HepG2 (cell line): ENCODE measurements around the gene MAML1. TPM values are rescaled to one million over a fixed set of nuclear protein-coding genes. Genes with fewer than 3 reads are reported as not detected.
A peak's percentile ranks its signal among the peaks of the same experiment; 100 is the strongest.

Experiments
- FOXP1 ChIP-seq, 2 experiments: fragments of 450-650 bp in 1 of 2; IDR thresholded peaks; 2 replicates each; pipeline ENCODE4 v1.6.1; 2017 to 2018; ENCODE audit warnings: antibody characterized with exemption in 1 of 2
- HDAC6 ChIP-seq: fragments of 200-600 bp; sonication (generic); IDR thresholded peaks from 2 replicates; pipeline ENCODE4 v1.7.0; 2017; ENCODE audit warnings: mild to moderate bottlenecking, antibody characterized with exemption, low read length, low read depth
- KAT7 ChIP-seq: IDR thresholded peaks from 2 replicates; pipeline ENCODE4 v1.6.1; 2018; ENCODE audit warnings: borderline replicate concordance, missing compliant biosample characterization
- MEIS2 ChIP-seq: sonication (generic); formaldehyde crosslinking; IDR thresholded peaks from 2 replicates; pipeline ENCODE4 v1.9.0; 2021; ENCODE audit warnings: mild to moderate bottlenecking, missing genetic modification reagents
- MXD1 ChIP-seq: sonication (generic); formaldehyde crosslinking; IDR thresholded peaks from 2 replicates; pipeline ENCODE4 v1.4.0; 2020; ENCODE audit warnings: mild to moderate bottlenecking, missing genetic modification reagents
- PHF5A ChIP-seq: IDR thresholded peaks from one replicate; pipeline ENCODE4 v1.6.1; 2018; ENCODE audit warnings: low read depth, missing genetic modification reagents; ENCODE audit not compliant: unreplicated experiment
- POGZ ChIP-seq: sonication (generic); formaldehyde crosslinking; IDR thresholded peaks from 2 replicates; pipeline ENCODE4 v1.4.0; 2020; ENCODE audit warnings: mild to moderate bottlenecking, missing genetic modification reagents
- POLR2AphosphoS5 ChIP-seq: IDR thresholded peaks from 2 replicates; pipeline ENCODE4 v1.6.1; 2012; ENCODE audit warnings: low read depth, low read length
- SP2 ChIP-seq: sonication (generic); formaldehyde crosslinking; IDR thresholded peaks from 2 replicates; pipeline ENCODE4 v1.5.1; 2020; ENCODE audit warnings: mild to moderate bottlenecking, missing genetic modification reagents
- TBX2 ChIP-seq: sonication (generic); formaldehyde crosslinking; IDR thresholded peaks from 2 replicates; pipeline ENCODE4 v1.5.0; 2020; ENCODE audit warnings: missing genetic modification reagents, mild to moderate bottlenecking, borderline replicate concordance
- ZBTB20 ChIP-seq: sonication (generic); formaldehyde crosslinking; IDR thresholded peaks from 2 replicates; pipeline ENCODE4 v1.8.1; 2023; ENCODE audit warnings: missing genetic modification reagents, low read depth, mild to moderate bottlenecking, borderline replicate concordance
- ZBTB21 ChIP-seq: sonication (generic); formaldehyde crosslinking; IDR thresholded peaks from 2 replicates; pipeline ENCODE4 v1.4.0; 2020; ENCODE audit warnings: missing genetic modification reagents
- ZMYM2 ChIP-seq: sonication (generic); formaldehyde crosslinking; IDR thresholded peaks from 2 replicates; pipeline ENCODE4 v1.8.0; 2022; ENCODE audit warnings: mild to moderate bottlenecking, missing genetic modification reagents
- ZNF329 ChIP-seq: sonication (generic); formaldehyde crosslinking; IDR thresholded peaks from 2 replicates; pipeline ENCODE4 v1.9.0; 2021; ENCODE audit warnings: low read depth, mild to moderate bottlenecking, missing genetic modification reagents
- ZNF558 ChIP-seq: sonication (generic); formaldehyde crosslinking; IDR thresholded peaks from 2 replicates; pipeline ENCODE4 v1.9.0; 2022; ENCODE audit warnings: mild to moderate bottlenecking, missing genetic modification reagents, borderline replicate concordance
- ZNF691 ChIP-seq: sonication (generic); formaldehyde crosslinking; IDR thresholded peaks from 2 replicates; pipeline ENCODE4 v1.4.0; 2020; ENCODE audit warnings: missing genetic modification reagents, low read depth, mild to moderate bottlenecking, borderline replicate concordance
- polyA plus RNA-seq, 8 experiments: library from polyadenylated mRNA; depleted of rRNA in 3 of 8; stranded (reverse) in 7 of 8; unstranded in 1 of 8; fragments of >200 nt; fragmentation: Illumina TruSeq in 4 of 8; extraction: Trizol in 4 of 8; gene quantifications; 2 replicates each; pipeline versions ENCODE4 v1.2.1 to v1.2.3, GENCODE V29; 2011 to 2016; ENCODE audit warnings: low read depth in 4 of 8, missing spikeins in 1 of 8, mixed read lengths in 1 of 8; ENCODE audit not compliant: insufficient read depth in 1 of 8
- total RNA-seq, 5 experiments: library from RNA; depleted of rRNA; stranded (reverse); fragments of >200 nt; fragmentation: Illumina TruSeq; extraction: Trizol; gene quantifications; 2 replicates each; pipeline ENCODE4 v1.2.3, GENCODE V29; 2016; ENCODE audit warnings: low read depth in 1 of 5
- TF ChIP-seq, protein P1 (sequence below): sonication (generic); formaldehyde crosslinking; IDR thresholded peaks from 2 replicates; pipeline ENCODE4 v1.5.1; 2020; ENCODE audit warnings: mild to moderate bottlenecking, moderate library complexity, missing genetic modification reagents
- TF ChIP-seq, protein P2 (sequence below): sonication (generic); formaldehyde crosslinking; IDR thresholded peaks from 2 replicates; pipeline ENCODE4 v1.4.0; 2020; ENCODE audit warnings: missing genetic modification reagents
- TF ChIP-seq, protein P3 (sequence below): IDR thresholded peaks from 2 replicates; pipeline ENCODE4 v1.6.1; 2016
- TF ChIP-seq, protein P4 (sequence below): sonication (generic); formaldehyde crosslinking; IDR thresholded peaks from 2 replicates; pipeline ENCODE4 v1.5.0; 2020; ENCODE audit warnings: mild to moderate bottlenecking, missing genetic modification reagents

The MAML1 gene
- total and polyA plus RNA-seq, 2 of the 13 experiments (the other 11 are each of a cell fraction or from before 2014, with no cell fraction given), result 10.0 to 10.8 TPM

GRCh38 chr5:179805529-179806249 is 73.1 kb downstream of the MAML1 start (continued):
- TF ChIP-seq ZBTB21 (CRISPR knock-in tag) (no peak), ZMYM2 (CRISPR knock-in tag) (no peak), POLR2AphosphoS5 (no peak), KAT7 (CRISPR knock-in tag) (no peak), ZNF691 (CRISPR knock-in tag) (peak; percentile 65; the same call in 1 of the 2 replicates), ZNF558 (peak; percentile 47; the same call in 1 of the 2 replicates), FOXP1 (IDR thresholded peaks at IDR 0.05) (no peak), FOXP1 (CRISPR knock-in tag; IDR thresholded peaks at IDR 0.05) (no peak), SP2 (no peak), PHF5A (CRISPR knock-in tag) (no peak), POGZ (CRISPR knock-in tag) (no peak), MXD1 (CRISPR knock-in tag) (0 out of 2 replicates have a peak, but pooled peaks have one; percentile 33), MEIS2 (CRISPR knock-in tag) (no peak), HDAC6 (no peak), TBX2 (peak; percentile 67), ZBTB20 (no peak; the same call in 1 of the 2 replicates), ZNF329 (CRISPR knock-in tag) (peak; percentile 77; the same call in 1 of the 2 replicates)
- TF ChIP-seq, protein P1, sequence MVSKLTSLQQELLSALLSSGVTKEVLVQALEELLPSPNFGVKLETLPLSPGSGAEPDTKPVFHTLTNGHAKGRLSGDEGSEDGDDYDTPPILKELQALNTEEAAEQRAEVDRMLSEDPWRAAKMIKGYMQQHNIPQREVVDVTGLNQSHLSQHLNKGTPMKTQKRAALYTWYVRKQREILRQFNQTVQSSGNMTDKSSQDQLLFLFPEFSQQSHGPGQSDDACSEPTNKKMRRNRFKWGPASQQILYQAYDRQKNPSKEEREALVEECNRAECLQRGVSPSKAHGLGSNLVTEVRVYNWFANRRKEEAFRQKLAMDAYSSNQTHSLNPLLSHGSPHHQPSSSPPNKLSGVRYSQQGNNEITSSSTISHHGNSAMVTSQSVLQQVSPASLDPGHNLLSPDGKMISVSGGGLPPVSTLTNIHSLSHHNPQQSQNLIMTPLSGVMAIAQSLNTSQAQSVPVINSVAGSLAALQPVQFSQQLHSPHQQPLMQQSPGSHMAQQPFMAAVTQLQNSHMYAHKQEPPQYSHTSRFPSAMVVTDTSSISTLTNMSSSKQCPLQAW, result no peak
- TF ChIP-seq, protein P2, sequence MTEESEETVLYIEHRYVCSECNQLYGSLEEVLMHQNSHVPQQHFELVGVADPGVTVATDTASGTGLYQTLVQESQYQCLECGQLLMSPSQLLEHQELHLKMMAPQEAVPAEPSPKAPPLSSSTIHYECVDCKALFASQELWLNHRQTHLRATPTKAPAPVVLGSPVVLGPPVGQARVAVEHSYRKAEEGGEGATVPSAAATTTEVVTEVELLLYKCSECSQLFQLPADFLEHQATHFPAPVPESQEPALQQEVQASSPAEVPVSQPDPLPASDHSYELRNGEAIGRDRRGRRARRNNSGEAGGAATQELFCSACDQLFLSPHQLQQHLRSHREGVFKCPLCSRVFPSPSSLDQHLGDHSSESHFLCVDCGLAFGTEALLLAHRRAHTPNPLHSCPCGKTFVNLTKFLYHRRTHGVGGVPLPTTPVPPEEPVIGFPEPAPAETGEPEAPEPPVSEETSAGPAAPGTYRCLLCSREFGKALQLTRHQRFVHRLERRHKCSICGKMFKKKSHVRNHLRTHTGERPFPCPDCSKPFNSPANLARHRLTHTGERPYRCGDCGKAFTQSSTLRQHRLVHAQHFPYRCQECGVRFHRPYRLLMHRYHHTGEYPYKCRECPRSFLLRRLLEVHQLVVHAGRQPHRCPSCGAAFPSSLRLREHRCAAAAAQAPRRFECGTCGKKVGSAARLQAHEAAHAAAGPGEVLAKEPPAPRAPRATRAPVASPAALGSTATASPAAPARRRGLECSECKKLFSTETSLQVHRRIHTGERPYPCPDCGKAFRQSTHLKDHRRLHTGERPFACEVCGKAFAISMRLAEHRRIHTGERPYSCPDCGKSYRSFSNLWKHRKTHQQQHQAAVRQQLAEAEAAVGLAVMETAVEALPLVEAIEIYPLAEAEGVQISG (CRISPR knock-in tag), result peak; percentile 37
- TF ChIP-seq, protein P3, sequence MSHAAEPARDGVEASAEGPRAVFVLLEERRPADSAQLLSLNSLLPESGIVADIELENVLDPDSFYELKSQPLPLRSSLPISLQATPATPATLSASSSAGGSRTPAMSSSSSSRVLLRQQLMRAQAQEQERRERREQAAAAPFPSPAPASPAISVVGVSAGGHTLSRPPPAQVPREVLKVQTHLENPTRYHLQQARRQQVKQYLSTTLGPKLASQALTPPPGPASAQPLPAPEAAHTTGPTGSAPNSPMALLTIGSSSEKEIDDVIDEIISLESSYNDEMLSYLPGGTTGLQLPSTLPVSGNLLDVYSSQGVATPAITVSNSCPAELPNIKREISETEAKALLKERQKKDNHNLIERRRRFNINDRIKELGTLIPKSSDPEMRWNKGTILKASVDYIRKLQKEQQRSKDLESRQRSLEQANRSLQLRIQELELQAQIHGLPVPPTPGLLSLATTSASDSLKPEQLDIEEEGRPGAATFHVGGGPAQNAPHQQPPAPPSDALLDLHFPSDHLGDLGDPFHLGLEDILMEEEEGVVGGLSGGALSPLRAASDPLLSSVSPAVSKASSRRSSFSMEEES (CRISPR knock-in tag), result no peak
- TF ChIP-seq, protein P4, sequence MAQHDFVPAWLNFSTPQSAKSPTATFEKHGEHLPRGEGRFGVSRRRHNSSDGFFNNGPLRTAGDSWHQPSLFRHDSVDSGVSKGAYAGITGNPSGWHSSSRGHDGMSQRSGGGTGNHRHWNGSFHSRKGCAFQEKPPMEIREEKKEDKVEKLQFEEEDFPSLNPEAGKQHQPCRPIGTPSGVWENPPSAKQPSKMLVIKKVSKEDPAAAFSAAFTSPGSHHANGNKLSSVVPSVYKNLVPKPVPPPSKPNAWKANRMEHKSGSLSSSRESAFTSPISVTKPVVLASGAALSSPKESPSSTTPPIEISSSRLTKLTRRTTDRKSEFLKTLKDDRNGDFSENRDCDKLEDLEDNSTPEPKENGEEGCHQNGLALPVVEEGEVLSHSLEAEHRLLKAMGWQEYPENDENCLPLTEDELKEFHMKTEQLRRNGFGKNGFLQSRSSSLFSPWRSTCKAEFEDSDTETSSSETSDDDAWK (CRISPR knock-in tag), result no peak
